HepG2 (cell line): ENCODE measurements around the gene PSD. TPM values are rescaled to one million over a fixed set of nuclear protein-coding genes. Genes with fewer than 3 reads are reported as not detected.
A peak's percentile ranks its signal among the peaks of the same experiment; 100 is the strongest.

Experiments used
- ATF7-NPFF ChIP-seq: sonication (generic); formaldehyde crosslinking; IDR thresholded peaks from 2 replicates; pipeline ENCODE4 v1.8.1; 2023; ENCODE audit warnings: mild to moderate bottlenecking, low read depth, missing genetic modification reagents, moderate library complexity
- CENPT ChIP-seq: sonication (generic); formaldehyde crosslinking; IDR thresholded peaks from 2 replicates; pipeline ENCODE4 v1.8.0; 2022; ENCODE audit warnings: low read depth, mild to moderate bottlenecking, moderate library complexity, missing genetic modification reagents
- ERF ChIP-seq: IDR thresholded peaks from 2 replicates; pipeline ENCODE4 v1.6.1; 2018; ENCODE audit warnings: missing biosample characterization, missing genetic modification reagents
- FOXC1 ChIP-seq: sonication (generic); formaldehyde crosslinking; IDR thresholded peaks from 2 replicates; pipeline ENCODE4 v1.8.0; 2022; ENCODE audit warnings: mild to moderate bottlenecking, missing genetic modification reagents, borderline replicate concordance
- GATAD1 ChIP-seq: IDR thresholded peaks from 2 replicates; pipeline ENCODE4 v1.6.1; 2016; ENCODE audit warnings: missing genetic modification reagents, missing compliant biosample characterization
- HNF4G ChIP-seq, 2 experiments: sonication (generic) in 1 of 2; formaldehyde crosslinking in 1 of 2; IDR thresholded peaks; 2 replicates each; pipeline versions ENCODE4 v1.4.0 to v1.6.1; 2011 to 2020; ENCODE audit warnings: borderline replicate concordance in 2 of 2, low read depth in 2 of 2, mild to moderate bottlenecking in 2 of 2, low read length in 1 of 2, missing genetic modification reagents in 1 of 2, moderate library complexity in 1 of 2
- HNRNPL ChIP-seq: fragments of 200-400 bp; formaldehyde crosslinking; IDR thresholded peaks from 2 replicates; pipeline ENCODE4 v1.6.1; 2017; ENCODE audit warnings: mild to moderate bottlenecking, low read depth, low read length
- LCORL ChIP-seq, 2 experiments: fragments of 450-650 bp in 1 of 2; sonication (generic) in 1 of 2; formaldehyde crosslinking in 1 of 2; IDR thresholded peaks; 2 replicates each; pipeline versions ENCODE4 v1.5.0 to v1.6.1; 2017 to 2020; ENCODE audit warnings: antibody characterized with exemption in 1 of 2, missing genetic modification reagents in 1 of 2
- MTA1 ChIP-seq: sonication (generic); formaldehyde crosslinking; IDR thresholded peaks from 2 replicates; pipeline ENCODE4 v1.4.0; 2020; ENCODE audit warnings: missing genetic modification reagents, mild to moderate bottlenecking, borderline replicate concordance
- NCOR1 ChIP-seq: fragments of 200-600 bp; sonication (generic); IDR thresholded peaks from 2 replicates; pipeline ENCODE4 v1.7.0; 2017; ENCODE audit warnings: antibody characterized with exemption, low read length, borderline replicate concordance
- PCBP1 ChIP-seq: fragments of 200-400 bp; formaldehyde crosslinking; IDR thresholded peaks from 2 replicates; pipeline ENCODE4 v1.6.1; 2017; ENCODE audit warnings: mild to moderate bottlenecking, low read depth, low read length, borderline replicate concordance
- SALL1 ChIP-seq: sonication (generic); formaldehyde crosslinking; IDR thresholded peaks from 2 replicates; pipeline ENCODE4 v1.8.0; 2022; ENCODE audit warnings: mild to moderate bottlenecking, missing genetic modification reagents
- SOX5 ChIP-seq: IDR thresholded peaks from 2 replicates; pipeline ENCODE4 v1.6.1; 2016; ENCODE audit warnings: borderline replicate concordance
- TBL1XR1 ChIP-seq: fragments of 150-350 bp; IDR thresholded peaks from 2 replicates; pipeline ENCODE4 v1.6.1; 2014; ENCODE audit warnings: borderline replicate concordance, low read length; ENCODE audit not compliant: partially characterized antibody
- ZEB1 ChIP-seq: IDR thresholded peaks from 2 replicates; pipeline ENCODE4 v1.6.1; 2012; ENCODE audit warnings: mild to moderate bottlenecking, low read depth, inconsistent platforms; ENCODE audit not compliant: insufficient replicate concordance
- ZNF382 ChIP-seq: sonication (generic); formaldehyde crosslinking; IDR thresholded peaks from 2 replicates; pipeline ENCODE4 v1.5.0; 2020; ENCODE audit warnings: missing genetic modification reagents, mild to moderate bottlenecking, borderline replicate concordance
- ZNF431 ChIP-seq: sonication (generic); formaldehyde crosslinking; IDR thresholded peaks from 2 replicates; pipeline ENCODE4 v1.9.0; 2022; ENCODE audit warnings: missing genetic modification reagents, low read depth, mild to moderate bottlenecking, borderline replicate concordance
- ZNF567 ChIP-seq: sonication (generic); formaldehyde crosslinking; IDR thresholded peaks from 2 replicates; pipeline ENCODE4 v1.8.1; 2023; ENCODE audit warnings: mild to moderate bottlenecking, missing genetic modification reagents, borderline replicate concordance
- ZNF710 ChIP-seq: sonication (generic); formaldehyde crosslinking; IDR thresholded peaks from 2 replicates; pipeline ENCODE4 v1.5.0; 2020; ENCODE audit warnings: mild to moderate bottlenecking, missing genetic modification reagents, borderline replicate concordance
- ZNF746 ChIP-seq: sonication (generic); formaldehyde crosslinking; IDR thresholded peaks from 2 replicates; pipeline ENCODE4 v1.8.0; 2022; ENCODE audit warnings: mild to moderate bottlenecking, missing genetic modification reagents
- ZNF749 ChIP-seq: sonication (generic); formaldehyde crosslinking; IDR thresholded peaks from 2 replicates; pipeline ENCODE4 v1.8.0; 2022; ENCODE audit warnings: mild to moderate bottlenecking, missing genetic modification reagents, moderate library complexity, borderline replicate concordance
- ZNF83 ChIP-seq: sonication (generic); formaldehyde crosslinking; IDR thresholded peaks from 2 replicates; pipeline ENCODE4 v1.4.0; 2020; ENCODE audit warnings: missing genetic modification reagents, mild to moderate bottlenecking, borderline replicate concordance
- ZSCAN25 ChIP-seq: sonication (generic); formaldehyde crosslinking; IDR thresholded peaks from 2 replicates; pipeline ENCODE4 v1.8.0; 2022; ENCODE audit warnings: mild to moderate bottlenecking, missing genetic modification reagents
- polyA plus RNA-seq, 8 experiments: library from polyadenylated mRNA; depleted of rRNA in 3 of 8; stranded (reverse) in 7 of 8; unstranded in 1 of 8; fragments of >200 nt; fragmentation: Illumina TruSeq in 4 of 8; extraction: Trizol in 4 of 8; gene quantifications; 2 replicates each; pipeline versions ENCODE4 v1.2.1 to v1.2.3, GENCODE V29; 2011 to 2016; ENCODE audit warnings: low read depth in 4 of 8, missing spikeins in 1 of 8, mixed read lengths in 1 of 8; ENCODE audit not compliant: insufficient read depth in 1 of 8
- total RNA-seq, 5 experiments: library from RNA; depleted of rRNA; stranded (reverse); fragments of >200 nt; fragmentation: Illumina TruSeq; extraction: Trizol; gene quantifications; 2 replicates each; pipeline ENCODE4 v1.2.3, GENCODE V29; 2016; ENCODE audit warnings: low read depth in 1 of 5
- TF ChIP-seq, protein P1 (sequence below): sonication (generic); formaldehyde crosslinking; IDR thresholded peaks from 2 replicates; pipeline ENCODE4 v1.4.0; 2020; ENCODE audit warnings: missing genetic modification reagents, mild to moderate bottlenecking, borderline replicate concordance

The PSD gene
- total and polyA plus RNA-seq, 2 of the 13 experiments (the other 11 are each of a cell fraction or from before 2014, with no cell fraction given), result 0.35 to 0.58 TPM

GRCh38 chr10:102434394-102435132 lies 16.0 kb upstream of the PSD start (continued):
- peak; percentile 94 for TF ChIP-seq HNF4G (IDR thresholded peaks at IDR 0.05; ENCODE audit: borderline replicate concordance, low read depth, low read length)
- TF ChIP-seq HNF4G (CRISPR knock-in tag; IDR thresholded peaks at IDR 0.05; ENCODE audit: borderline replicate concordance, low read depth), result peak; percentile 48; the same call in 1 of the 2 replicates
- TF ChIP-seq ZNF746 (CRISPR knock-in tag), result no peak
- 0 out of 2 replicates have a peak, but pooled peaks have one; percentile 24 for TF ChIP-seq ZNF431
- no peak; the same call in 1 of the 2 replicates for TF ChIP-seq ZNF83 (CRISPR knock-in tag)
- TF ChIP-seq, protein P1, sequence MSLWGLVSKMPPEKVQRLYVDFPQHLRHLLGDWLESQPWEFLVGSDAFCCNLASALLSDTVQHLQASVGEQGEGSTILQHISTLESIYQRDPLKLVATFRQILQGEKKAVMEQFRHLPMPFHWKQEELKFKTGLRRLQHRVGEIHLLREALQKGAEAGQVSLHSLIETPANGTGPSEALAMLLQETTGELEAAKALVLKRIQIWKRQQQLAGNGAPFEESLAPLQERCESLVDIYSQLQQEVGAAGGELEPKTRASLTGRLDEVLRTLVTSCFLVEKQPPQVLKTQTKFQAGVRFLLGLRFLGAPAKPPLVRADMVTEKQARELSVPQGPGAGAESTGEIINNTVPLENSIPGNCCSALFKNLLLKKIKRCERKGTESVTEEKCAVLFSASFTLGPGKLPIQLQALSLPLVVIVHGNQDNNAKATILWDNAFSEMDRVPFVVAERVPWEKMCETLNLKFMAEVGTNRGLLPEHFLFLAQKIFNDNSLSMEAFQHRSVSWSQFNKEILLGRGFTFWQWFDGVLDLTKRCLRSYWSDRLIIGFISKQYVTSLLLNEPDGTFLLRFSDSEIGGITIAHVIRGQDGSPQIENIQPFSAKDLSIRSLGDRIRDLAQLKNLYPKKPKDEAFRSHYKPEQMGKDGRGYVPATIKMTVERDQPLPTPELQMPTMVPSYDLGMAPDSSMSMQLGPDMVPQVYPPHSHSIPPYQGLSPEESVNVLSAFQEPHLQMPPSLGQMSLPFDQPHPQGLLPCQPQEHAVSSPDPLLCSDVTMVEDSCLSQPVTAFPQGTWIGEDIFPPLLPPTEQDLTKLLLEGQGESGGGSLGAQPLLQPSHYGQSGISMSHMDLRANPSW (CRISPR knock-in tag), result no peak
- 0 out of 2 replicates have a peak, but pooled peaks have one; percentile 22 for TF ChIP-seq GATAD1 (CRISPR knock-in tag)
- TF ChIP-seq TBL1XR1, result peak; percentile 13
- TF ChIP-seq SALL1 (CRISPR knock-in tag), result peak; percentile 66
- TF ChIP-seq MTA1 (CRISPR knock-in tag), result peak; percentile 14; the same call in 1 of the 2 replicates
- peak; percentile 46; the same call in 1 of the 2 replicates for TF ChIP-seq ZNF749 (CRISPR knock-in tag)
- TF ChIP-seq LCORL (IDR thresholded peaks at IDR 0.05), result peak; percentile 26; the same call in 1 of the 2 replicates
- TF ChIP-seq LCORL (CRISPR knock-in tag; IDR thresholded peaks at IDR 0.05), result peak; percentile 81
- peak; percentile 9 for TF ChIP-seq ZEB1
- no peak for TF ChIP-seq CENPT (CRISPR knock-in tag)
- TF ChIP-seq ZNF710 (CRISPR knock-in tag), result peak; percentile 68; the same call in 1 of the 2 replicates
- TF ChIP-seq ZNF382 (CRISPR knock-in tag), result no peak
- peak; percentile 57; the same call in 1 of the 2 replicates for TF ChIP-seq ATF7-NPFF
- no peak for TF ChIP-seq ZNF567 (CRISPR knock-in tag)
- TF ChIP-seq PCBP1, result 0 out of 2 replicates have a peak, but pooled peaks have one; percentile 43
- peak; percentile 78 for TF ChIP-seq ZSCAN25
- TF ChIP-seq NCOR1, result peak; percentile 61; the same call in 1 of the 2 replicates
- TF ChIP-seq HNRNPL, result peak; percentile 67; the same call in 1 of the 2 replicates
- TF ChIP-seq FOXC1, result no peak
- no peak for TF ChIP-seq SOX5
- peak; percentile 53; the same call in 1 of the 2 replicates for TF ChIP-seq ERF
